Epithelial cell of esophagus (primary cell): ENCODE data around the gene KRT86.
"Not testable (repeated sequence)": the region's sequence is repeated elsewhere in the genome, so short reads cannot be mapped to it uniquely, and the experiment has no call there.

Source experiments
- DNase-seq: peaks from one replicate; pipeline ENCODE4 v3.0.0; 2010; ENCODE audit warnings: low read depth
- H3K4me3 ChIP-seq: 2 replicates; pipeline ENCODE4 v1.5.1; 2011; ENCODE audit warnings: mild to moderate bottlenecking, low read length, control low read depth
- TF ChIP-seq, protein P1 (sequence below): IDR thresholded peaks from 2 replicates; pipeline ENCODE4 v1.5.1; 2011; ENCODE audit warnings: low read depth, mild to moderate bottlenecking, low read length, control low read depth, inconsistent platforms; ENCODE audit not compliant: insufficient read depth; ENCODE audit errors: missing control alignments

KRT86 gene

DNA sequence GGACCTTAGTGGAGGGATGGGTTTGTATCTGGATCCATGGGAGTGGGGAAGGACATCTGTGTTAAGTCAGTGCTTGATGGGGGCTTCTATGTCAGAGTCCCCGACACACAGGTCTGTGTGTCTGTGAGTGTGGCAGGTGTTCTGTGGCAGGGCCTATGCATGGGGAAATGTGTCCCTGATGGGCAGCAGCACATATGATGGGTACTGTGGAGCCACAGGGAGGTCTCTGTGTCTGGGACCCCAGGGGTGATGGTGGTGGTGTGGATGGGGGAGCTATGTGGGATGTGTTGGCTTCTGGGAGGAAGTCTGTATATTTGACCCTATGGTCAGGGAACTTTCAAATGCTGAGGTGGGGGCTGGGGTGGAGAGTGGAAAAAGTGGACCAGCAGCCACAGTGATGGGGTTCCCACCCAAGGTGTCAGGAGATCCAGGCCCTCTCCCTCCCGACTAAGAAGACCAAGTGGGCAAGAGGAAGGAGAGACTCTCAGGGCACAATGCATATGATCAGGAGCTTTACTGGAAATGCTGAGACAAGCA, 24.9 kb upstream of the KRT86 start:
- H3K4me3 ChIP-seq = no peak overlapping the region
- TF ChIP-seq, protein P1, sequence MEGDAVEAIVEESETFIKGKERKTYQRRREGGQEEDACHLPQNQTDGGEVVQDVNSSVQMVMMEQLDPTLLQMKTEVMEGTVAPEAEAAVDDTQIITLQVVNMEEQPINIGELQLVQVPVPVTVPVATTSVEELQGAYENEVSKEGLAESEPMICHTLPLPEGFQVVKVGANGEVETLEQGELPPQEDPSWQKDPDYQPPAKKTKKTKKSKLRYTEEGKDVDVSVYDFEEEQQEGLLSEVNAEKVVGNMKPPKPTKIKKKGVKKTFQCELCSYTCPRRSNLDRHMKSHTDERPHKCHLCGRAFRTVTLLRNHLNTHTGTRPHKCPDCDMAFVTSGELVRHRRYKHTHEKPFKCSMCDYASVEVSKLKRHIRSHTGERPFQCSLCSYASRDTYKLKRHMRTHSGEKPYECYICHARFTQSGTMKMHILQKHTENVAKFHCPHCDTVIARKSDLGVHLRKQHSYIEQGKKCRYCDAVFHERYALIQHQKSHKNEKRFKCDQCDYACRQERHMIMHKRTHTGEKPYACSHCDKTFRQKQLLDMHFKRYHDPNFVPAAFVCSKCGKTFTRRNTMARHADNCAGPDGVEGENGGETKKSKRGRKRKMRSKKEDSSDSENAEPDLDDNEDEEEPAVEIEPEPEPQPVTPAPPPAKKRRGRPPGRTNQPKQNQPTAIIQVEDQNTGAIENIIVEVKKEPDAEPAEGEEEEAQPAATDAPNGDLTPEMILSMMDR = no peak
- DNase-seq = no peak

DNA sequence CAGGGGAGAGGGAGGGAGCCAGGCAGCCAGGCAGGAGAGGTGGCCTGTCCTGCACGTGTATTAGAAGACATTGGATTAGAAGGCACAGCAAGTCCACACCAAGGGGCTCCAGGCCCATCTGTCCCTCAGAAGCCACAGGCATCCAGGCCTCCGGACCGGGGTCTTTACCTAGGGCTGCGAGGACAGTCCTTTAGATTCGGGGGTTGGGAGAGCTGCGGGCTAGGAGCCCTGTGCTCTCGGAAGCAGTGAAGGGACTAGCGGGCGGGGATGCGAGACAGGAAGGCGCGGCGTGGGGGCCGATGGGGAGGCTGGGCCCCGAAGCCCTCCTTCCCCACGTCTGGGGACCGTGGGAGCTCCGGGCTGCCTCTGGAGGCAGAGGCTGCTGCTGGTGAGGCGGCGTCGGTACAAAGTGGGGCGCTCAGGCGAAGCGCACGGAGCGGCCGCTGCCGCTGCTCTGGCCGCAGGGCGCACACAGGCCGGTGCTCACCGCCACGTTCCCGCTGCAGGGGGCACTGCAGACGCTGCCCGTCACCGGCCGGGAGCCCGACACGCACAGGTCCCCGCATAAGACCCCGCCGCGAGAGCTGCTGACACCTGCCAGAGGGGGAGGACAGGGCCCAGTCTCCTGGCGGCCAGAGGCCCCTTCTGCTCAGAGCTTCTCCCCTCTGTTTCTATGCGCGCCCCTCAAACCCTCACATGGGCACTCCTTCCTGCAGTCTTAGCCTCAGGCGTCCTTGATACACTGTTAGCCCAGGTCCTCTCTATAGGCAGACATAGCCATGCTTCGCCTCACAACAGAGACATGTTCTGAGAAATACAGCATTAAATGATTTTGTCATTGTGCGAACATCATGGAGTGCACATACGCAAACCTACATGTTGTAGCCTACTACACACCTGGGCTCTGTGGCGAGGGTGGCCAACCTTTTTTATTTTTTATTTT, 24.1 kb upstream of the KRT86 start:
- H3K4me3 ChIP-seq = no peak overlapping the region
- TF ChIP-seq, protein P1 = no peak
- DNase-seq = no peak

DNA sequence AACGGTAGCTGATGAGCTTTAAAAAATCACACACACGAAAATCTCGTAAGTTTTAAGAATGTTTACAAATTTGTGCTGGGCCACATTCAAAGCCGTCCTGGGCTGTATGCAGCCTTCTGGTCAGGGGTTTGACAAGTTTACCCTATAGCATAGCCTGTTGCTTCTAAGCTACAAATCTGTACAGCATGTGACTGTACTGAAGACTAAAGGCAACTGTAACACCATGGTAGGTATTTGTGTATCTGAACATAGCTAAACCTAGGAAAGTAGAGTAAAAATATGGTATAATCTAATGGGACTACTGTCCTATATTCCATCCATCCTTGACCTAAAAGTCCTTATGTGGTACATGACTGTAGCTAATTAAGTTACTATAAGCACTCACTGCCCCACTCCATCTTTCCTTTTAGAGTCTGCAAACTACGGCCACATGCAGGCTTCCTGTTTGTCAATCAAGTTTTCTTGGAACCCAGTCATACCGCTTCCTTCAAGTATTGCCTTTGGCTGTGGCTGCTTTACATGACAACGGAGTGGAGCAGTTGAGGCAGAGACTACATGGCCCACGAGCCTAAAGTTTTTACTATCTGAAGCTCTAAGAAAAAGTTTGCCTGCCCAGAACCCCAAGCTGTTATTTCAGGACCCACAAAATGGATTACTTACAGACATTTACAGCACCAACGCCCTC, 22.9 kb upstream of the KRT86 start:
- H3K4me3 ChIP-seq = no peak overlapping the region
- TF ChIP-seq, protein P1 = no peak
- DNase-seq = no peak

DNA sequence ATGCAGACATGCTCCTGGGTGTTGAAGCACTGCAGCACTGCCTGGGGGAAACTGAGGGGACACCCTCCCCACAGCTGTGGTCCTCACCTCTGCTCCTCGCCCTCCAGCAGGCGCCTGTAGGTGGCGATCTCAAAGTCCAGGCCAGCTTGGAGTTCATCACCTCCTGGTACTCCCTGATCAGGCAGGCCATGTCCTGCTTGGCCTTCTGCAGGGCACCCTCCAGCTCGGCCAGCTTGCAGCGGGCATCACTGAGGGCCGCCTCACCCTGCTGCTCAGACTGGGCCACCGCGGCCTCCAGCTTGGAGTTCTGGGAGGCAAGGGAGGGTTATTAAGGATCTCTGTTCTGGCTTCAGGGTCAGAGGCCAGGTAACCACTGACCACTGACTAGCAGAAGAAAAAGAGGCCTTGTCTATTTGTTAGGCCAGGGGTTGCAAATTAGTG, 22.2 kb upstream of the KRT86 start:
- H3K4me3 ChIP-seq, DNase-seq: not testable (repeated sequence)

DNA sequence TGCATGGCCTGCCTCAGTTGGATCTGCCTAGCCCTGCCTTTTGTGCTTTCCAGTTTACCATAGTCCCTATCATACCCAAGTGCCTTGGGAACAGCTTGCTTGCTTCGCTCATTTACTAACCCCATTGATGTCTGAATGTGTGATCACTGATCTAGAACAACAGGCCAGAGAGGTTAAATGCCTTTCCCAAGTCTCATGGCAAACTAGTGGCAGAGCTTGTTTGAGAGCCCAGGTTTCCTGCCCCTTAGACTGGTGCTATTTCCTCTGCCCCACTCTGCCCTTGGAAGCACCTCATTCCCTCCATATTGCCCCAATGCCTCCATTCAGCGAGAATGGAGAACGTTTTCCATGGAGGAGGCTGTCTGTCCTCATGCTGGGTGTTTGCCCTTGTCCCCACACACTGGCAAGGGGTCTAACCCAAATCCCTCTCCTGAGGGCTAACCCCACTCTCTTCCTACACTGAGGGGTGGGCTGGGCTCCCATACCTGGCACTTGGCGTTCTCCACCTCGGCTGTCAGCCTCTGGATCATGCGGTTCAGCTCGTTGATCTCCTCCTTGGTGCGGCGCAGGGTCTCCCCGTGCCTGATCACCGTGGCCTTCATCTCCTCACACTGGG, 21.6 kb upstream of the KRT86 start:
- DNase-seq = no peak
- H3K4me3 ChIP-seq = no peak overlapping the region
- TF ChIP-seq, protein P1 = no peak

DNA sequence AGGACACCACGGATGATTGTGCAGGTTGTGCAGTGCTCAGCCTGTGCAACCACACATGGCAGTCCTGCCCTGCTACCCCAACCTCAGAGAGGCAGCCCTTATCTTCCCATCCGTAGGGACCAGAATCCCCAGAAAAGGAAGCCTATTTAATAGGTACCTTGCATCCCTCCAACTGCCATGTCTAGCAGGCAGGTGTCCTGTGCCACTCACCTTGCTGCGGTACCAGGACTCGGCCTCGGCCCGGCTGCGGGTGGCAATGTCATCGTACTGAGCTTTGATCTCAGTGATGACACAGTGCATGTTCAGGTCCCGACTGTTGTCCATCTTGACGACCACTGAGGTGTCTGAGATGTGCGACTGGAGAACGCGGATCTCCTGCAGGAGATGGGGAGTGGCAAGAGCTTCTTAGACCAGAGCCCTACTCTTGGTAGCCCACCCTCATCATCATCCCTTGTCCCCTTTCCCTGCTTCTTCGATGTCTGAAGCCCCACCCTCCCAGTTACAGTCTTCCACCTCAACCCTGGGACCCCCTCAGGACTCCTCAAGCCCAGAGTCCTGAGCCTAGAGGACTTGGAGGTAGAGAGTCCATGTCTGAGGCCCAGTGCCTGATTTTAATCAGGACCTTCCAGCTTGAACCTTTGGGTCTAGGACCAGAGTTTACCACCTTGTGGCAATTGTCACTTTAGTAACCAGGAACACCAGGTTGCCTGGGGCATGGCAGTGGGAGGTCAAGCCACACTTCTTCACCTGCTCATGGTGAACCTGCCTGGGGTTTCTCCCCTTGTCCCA, 20.9 kb upstream of the KRT86 start:
- no peak overlapping the region for H3K4me3 ChIP-seq
- TF ChIP-seq, protein P1 = no peak
- no peak for DNase-seq
